NCI-H187 treated with DMSO at 0.1 percent for 48 hours (cell line): Measurements from ENCODE around the gene CCNO.

Experiments used
- DNase-seq: peaks from one replicate; lab custom pipeline; 2025; lab: John Stamatoyannopoulos, UW

Gene CCNO

GRCh38 chr5:55232985-55233928, at the start of gene CCNO:
CCNO (minus strand) TSS chr5:55233608; CDS start chr5:55233523, 85 bp downstream.
- peak; percentile 66 for DNase-seq

DNA sequence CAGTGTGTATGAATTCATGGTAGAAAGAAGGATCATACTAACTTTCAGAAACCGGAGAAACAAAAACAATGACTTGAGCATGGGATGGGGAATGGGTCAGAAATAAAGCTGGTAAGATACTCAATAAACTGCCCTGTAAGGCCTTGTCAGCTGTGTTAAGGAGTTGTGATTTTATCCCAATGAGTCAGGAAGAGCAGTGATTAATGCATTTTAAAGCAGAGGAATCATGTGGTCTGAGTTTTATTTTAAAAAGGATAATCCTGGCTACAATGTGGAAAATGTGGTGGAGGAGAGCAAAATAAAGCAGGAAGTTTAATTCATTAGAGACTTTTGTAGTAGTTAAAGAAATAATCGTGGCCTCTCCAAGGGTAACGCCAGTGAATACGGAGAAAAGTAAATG, 45.4 kb upstream of the CCNO start:
- no peak for DNase-seq

- DNase-seq, result no peak
Observed at GRCh38 chr5:55276771-55277170, 43.4 kb upstream of the CCNO start.

DNA sequence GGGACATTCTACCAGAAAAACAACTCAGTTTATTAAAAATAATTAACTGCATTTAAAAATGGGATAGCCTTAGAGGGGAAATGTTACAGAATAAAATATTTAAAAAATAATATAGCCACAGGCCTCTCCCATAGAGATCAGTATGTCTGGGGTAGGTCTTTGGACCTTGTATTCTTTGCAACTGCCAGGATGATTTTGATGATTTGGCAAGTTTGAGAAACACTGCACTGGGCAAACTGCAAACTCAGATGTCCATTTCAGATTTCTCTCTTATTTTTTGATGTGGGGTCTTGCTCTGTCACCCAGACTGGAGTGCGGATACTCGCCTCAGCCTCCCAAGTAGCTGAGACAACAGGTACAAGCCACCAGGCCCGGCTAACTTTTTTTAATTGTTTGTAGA, 24.9 kb upstream of the CCNO start:
- DNase-seq, result no peak

DNA sequence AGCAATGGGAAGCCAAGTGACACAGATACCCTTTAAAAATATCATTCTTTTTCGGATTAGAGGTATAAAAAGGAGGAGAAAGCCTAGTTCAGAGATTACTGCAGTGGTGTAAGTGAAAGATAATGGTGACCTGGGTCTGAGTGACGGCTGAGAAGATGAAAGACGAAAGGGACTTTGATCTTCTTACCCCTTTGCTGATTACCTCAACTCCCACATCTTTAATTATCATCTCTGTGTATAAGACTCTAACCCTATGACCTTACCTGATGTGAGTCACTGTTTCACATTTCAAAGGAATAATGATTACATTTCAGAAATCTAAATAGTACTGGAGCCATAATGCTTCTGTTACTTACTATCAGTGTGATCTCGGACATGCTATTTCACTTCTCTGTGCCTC, 21.4 kb upstream of the CCNO start:
- no peak for DNase-seq

- no peak for DNase-seq
Observed at GRCh38 chr5:55250064-55250463, 16.7 kb upstream of the CCNO start.

- DNase-seq, result no peak
Observed at GRCh38 chr5:55241746-55242145, 8.3 kb upstream of the CCNO start.

DNA sequence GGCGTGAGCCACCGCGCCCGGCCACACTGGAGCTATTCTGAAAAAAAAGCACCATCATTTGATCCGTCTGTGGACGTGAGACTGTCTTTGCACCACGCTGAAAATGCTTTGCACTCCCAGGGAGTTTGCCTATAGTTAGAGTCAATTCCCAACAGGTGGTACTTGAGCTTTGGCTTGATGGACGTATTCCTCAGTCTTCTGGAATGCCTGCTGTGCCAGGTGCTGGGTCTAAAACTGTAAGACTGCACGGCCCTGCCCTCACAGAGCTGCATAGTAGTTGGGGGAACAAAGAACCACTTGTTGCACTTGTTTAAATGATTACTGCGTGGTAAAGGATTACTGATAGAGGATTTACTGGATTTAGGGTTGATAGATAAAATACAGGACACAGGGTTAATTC, 3.4 kb upstream of the CCNO start:
- DNase-seq, result no peak

DNA sequence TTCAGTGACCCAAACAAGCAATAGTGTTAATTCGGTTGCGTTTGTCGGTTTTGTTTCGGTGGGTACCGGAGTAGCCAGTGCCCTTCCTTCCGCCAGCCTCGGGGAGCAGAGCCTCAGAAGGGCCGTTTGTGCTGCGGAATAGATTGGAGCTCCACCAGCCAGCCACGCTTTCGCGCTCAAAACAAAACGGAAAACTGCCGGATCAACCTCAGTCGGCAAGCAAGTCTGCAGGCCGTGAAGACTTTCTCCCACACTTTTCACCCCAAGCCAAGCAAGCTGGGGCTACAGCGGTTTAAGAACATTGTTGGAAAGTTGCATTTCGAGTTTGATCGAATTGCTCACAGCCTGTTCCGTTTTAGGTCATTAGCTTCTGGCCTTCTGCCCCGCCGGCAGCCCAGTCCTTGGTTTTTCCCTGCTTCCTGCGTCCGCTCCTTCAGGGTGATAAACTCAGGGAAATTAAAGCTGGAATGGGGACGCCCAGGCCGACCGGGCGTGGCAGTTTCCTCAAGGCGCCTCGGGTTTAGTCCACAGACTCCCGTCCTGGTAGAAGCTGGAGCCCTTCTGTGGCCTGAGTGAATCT, 803 bp upstream of the CCNO start:
- no peak for DNase-seq

GRCh38 chr5:55232271-55232984, 980 bp downstream of the CCNO start:
- DNase-seq, result no peak

DNA sequence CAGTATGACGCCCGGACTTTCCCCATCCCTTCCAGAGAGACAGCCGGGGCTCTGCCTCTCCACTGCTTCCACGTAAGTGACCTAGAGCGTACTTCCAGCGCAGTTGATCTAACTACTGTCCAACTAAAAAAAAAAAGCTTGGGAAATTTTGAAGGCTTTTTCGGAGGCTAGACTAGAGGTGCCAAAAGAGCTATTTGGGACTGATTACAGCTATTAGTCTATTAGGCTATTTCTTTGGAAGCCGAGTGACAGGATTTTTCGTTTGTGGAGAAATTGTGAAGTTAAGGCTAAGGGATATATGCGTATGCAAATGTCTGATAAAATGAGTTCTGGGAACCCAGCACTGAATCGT, 1.5 kb downstream of the CCNO start:
- DNase-seq, result no peak

GRCh38 chr5:55231029-55231918, 2.1 kb downstream of the CCNO start:
- no peak for DNase-seq

DNA sequence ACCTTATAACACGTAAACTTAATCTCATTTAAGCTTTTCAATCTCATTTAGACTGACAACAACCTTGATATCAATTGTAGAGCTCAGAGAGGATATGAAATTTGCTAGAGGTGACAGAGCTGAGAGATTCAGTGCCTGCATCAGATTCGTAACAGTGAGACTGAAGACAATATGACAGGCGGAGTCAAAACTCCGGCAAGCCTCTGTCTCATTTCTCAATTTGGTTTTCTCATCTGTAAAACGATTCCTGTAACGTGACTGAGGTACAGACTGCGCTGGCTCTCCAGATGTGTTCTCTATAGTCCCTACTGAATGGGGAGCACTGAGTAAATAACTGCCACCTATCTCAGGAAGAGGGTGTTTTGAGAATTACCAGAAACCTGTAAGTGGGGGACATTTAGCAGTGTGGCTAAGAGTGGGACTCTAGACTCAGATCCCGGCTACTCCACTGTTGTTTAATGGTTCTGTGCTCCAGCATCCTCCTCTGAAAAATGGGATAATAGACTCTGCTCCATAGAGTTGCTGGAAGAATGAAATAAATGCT, 3.2 kb downstream of the CCNO start:
- no peak for DNase-seq

- DNase-seq, result no peak
Observed at GRCh38 chr5:55227664-55228430, 5.6 kb downstream of the CCNO start.

DNA sequence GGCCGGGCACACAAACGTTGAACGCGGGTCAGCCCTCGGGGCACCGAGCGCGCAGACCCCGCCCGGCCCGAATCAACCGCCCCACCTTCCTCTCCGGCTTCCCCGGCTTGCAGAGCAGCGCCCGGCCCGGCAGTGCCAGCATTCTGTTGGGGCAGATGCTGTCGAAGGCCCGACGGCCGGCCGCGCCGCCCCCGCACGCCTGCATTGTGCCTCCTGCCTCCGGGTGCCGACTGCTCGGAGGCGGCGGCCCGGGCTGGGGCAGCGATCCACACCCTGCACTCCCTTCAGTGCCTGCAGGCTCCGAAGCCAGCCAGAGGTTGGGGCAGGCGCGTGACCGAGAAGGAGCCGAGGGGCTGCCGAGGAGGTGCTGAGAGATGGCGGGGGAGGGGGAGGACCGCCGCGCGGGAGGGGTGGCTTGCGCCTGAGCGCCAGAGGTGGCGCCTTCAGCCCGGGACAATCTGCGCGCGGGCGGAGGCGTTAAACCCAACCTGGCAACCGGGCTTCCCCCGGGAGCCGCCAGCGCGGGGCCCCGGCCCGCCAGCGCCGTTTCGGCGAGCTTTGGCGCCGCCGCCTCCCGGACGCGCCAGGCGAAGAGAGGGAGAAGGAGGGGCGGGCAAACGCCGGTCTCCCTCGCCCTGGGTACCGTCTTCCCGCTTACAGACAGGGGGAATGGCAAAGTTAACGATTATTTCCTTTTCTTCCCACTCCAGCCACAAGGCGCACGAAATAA, 6.3 kb downstream of the CCNO start, which contains the start of gene MCIDAS:
Gene MCIDAS, minus strand, starts transcription at position 382 of the 730 bp plus-strand sequence. Its CDS starts 177 bp downstream, at position 205.
- no peak for DNase-seq

DNA sequence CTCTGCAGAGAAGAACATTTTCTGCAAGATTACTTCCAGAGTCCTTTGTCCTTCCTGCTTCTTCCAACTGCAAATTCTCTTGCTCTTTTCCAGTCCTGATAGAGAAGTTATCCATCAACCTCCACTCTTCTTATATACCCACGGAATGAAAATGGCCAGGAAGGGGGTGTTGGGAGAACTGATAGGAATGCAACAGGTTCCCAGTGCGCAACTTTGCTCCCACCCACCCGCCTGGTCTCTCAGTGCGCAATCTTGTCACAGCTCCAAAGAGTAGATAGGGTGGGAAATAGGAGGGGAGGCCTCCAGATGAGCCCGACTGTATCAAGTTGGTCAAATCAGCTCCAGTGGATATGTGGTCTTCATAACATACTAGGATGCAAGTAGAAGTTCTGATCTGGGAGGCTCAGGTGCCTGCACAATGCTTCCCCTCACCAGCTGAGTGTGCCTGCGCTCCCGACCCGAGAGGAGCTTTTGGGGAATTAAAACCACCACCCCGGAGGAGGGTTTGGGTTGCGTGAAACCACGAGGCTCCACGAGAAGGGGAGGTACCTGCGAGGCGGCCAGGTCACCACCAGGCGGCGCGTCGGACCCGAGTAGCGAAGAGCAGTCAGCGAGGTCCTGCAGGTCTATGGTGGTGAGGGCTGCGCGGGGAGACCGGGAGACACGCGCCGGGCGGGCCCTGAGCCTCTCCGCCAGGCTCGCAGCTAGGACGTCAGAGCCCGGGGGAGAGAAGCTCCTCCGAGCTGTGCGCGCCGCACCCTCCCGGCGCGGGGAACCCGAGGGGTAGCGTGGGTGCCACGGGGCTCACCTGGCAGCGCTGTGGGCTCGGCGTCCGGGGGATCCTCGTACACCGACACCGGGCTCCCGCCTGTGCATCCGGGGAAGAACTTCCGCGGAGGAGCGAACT, 7.1 kb downstream of the CCNO start:
- DNase-seq, result no peak

DNA sequence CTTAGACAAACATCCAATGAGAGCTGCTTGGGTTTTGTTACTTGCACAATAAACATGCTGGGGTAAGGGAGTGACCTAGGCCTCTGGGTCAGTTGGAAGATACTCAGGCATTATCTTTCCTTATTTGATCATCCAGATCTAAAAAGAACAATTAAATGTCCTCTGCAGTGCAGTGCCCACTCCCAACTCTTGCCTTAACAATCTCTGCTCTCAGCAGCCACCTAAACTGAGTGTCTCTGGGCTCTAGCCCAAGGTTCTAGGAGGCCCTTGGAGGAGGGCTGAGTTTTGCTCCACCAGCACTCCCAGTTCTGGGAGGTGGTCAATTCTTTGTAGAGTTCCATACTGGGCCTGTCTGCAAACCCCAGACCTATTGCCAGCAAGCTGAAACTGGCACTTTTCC, 8.1 kb downstream of the CCNO start:
- no peak for DNase-seq

DNA sequence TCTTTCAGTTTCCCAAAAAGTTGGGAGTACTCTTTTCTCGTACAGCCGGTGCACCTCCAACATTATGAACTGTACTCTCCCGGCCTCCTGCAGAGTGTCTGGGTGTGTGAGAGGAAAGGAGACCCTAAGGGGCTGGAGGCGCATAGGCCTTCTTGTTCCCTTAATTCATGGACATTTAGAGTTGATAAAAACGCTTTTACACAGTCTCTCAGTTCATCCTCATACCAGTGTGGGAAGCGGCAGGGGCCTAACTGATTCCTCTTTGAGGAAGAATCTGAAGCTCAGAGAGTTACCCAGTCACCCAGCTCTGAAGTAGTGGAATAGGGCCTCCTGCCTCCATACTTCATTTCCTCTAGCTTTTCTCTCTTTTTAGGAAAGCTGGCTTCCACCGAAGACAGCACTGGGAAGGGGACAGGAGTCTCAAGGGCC, 9.6 kb downstream of the CCNO start:
- no peak for DNase-seq
